ENCODE measurements around the gene EEF1B2. TPM values are rescaled to one million over a fixed set of nuclear protein-coding genes. Genes with fewer than 3 reads are reported as not detected.
"Not testable (repeated sequence)": the region's sequence is repeated elsewhere in the genome, so short reads cannot be mapped to it uniquely, and the experiment has no call there.

Gene EEF1B2
- total RNA-seq, 3 donors from 2014 or later, result 359 to 563 (median 425) TPM

DNA sequence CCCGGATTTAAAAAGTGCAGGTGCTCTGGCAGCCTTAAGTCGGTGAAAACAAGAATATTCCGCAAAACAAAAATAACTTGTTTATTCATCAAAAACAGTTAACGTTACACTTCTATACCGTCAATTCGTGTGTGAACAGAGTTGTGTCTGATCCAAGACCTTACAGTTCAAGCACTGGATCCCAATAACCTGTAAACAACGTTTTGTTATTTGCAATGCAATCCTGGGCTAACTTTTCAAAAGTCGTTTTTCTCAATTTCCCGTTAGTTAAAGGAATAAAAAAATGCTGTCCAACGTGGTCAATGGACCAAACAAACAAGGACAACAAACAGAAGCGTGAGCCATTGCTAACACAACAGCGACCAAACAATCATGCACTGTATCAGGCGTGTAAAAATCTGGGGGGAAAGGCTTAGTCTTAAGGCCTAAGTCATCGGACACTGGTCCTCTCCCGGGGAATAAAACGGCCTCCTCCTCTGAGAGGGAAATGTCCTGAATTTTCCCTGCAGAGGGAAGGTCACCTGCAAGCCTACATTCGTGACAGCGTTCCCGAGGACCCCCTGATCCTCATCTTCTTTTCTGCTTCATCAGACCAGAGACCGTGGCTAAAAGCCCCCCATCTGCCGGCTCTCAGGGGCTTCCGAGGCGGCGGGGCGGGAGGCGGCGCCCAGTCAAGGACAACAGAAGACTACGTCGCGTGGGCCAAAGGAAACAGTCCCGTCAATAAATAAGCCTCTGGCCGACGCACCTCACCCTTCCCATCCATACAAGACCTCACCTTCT is 941 bp upstream of the EEF1B2 start:
- peak overlapping the region; percentile 61 to 89 (median 75) for H3K4me3 ChIP-seq
- H3K9me3 ChIP-seq, result no peaks in the 10 kb centered on the region
- no peak for DNase-seq (ENCODE audit: low spot score in 2 of 2)
- H3K36me3 ChIP-seq, result no peaks in the 10 kb centered on the region
- intact Hi-C loops (cut with DNase I; ENCODE audit: low total_unique reads), result no loop called here
- H3K4me1 ChIP-seq, result peaks cover 0 to 6% of the 10 kb centered on the region in 2 donors
- peak overlapping the region; percentile 90 to 93 for H3K27ac ChIP-seq
- TF ChIP-seq POLR2A (IDR thresholded peaks at IDR 0.05), result no peak
- TF ChIP-seq, protein P1, sequence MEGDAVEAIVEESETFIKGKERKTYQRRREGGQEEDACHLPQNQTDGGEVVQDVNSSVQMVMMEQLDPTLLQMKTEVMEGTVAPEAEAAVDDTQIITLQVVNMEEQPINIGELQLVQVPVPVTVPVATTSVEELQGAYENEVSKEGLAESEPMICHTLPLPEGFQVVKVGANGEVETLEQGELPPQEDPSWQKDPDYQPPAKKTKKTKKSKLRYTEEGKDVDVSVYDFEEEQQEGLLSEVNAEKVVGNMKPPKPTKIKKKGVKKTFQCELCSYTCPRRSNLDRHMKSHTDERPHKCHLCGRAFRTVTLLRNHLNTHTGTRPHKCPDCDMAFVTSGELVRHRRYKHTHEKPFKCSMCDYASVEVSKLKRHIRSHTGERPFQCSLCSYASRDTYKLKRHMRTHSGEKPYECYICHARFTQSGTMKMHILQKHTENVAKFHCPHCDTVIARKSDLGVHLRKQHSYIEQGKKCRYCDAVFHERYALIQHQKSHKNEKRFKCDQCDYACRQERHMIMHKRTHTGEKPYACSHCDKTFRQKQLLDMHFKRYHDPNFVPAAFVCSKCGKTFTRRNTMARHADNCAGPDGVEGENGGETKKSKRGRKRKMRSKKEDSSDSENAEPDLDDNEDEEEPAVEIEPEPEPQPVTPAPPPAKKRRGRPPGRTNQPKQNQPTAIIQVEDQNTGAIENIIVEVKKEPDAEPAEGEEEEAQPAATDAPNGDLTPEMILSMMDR (IDR thresholded peaks at IDR 0.05), result peak in 1 of 3 donors; percentile 11
- no peaks in the 10 kb centered on the region for H3K27me3 ChIP-seq

DNA sequence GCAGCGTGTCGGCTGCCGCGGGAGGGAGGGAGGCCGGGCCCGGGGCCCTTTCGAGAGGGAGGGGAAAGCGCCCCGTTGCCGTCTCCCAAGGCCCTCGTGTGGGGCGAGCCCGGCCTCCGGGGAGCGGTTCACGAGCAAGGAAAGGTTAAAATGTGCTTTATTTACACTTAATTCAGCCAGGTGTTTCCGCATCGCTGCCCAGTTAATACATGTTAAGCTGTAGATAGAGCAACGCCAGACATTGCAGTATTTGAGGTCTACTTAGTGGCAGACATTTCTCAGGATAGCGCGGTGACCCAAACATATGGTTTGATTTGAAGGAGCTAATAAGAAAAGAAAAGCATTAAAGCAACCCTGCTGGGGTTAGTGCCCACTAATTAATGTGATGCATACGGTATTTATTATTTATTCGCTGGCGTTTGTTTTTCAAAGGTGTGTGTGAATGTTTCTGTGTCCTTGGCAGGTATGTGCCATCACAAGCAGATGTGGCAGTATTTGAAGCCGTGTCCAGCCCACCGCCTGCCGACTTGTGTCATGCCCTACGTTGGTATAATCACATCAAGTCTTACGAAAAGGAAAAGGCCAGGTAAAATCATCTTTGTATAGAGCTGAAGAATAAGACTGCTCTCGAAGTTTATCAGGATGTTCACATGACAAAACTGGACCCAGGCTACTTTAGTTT is 571 bp downstream of the EEF1B2 start:
- no peak for DNase-seq (ENCODE audit: low spot score in 2 of 2)
- Histone ChIP-seq H3K4me3 (peak overlapping the region; percentile 61 to 89 (median 75)), H3K36me3 (no peaks in the 10 kb centered on the region), H3K4me1 (peaks cover 0 to 6% of the 10 kb centered on the region in 2 donors), H3K27me3 (no peaks in the 10 kb centered on the region), H3K27ac (peak overlapping the region; percentile 90 to 93), H3K9me3 (no peaks in the 10 kb centered on the region)
- TF ChIP-seq, protein P1 (IDR thresholded peaks at IDR 0.05), result no peak
- TF ChIP-seq POLR2A (IDR thresholded peaks at IDR 0.05), result no peak
- no peak for TF ChIP-seq POLR2AphosphoS5 (IDR thresholded peaks at IDR 0.05)
- intact Hi-C loops (cut with DNase I; ENCODE audit: low total_unique reads), result no loop called here

DNA sequence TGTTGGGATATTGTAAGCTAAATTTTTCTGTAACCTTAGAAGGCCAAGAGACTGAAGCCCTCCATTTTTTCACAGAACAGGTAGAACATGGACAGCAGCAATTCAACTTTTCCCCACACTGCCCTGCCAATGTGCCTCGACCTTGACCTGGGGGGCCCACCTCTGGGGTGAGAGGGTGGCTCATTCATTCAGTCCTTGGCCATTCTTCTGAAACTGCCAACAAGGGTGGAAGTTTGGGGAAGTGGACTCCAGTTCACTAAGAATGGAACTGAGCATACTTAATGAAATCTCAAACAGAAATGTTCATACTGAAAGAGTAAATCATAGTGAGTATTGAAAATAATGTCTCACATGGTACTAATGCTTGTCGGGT is 1.1 kb downstream of the EEF1B2 start:
- H3K27me3 ChIP-seq, result no peaks in the 10 kb centered on the region
- peaks cover 0 to 6% of the 10 kb centered on the region in 2 donors for H3K4me1 ChIP-seq
- no peaks in the 10 kb centered on the region for H3K9me3 ChIP-seq
- intact Hi-C loops (cut with DNase I; ENCODE audit: low total_unique reads), result no loop called here
- H3K27ac ChIP-seq, result peak overlapping the region; percentile 90 to 93
- no peaks in the 10 kb centered on the region for H3K36me3 ChIP-seq
- TF ChIP-seq, protein P1 (IDR thresholded peaks at IDR 0.05), result no peak
- no peak for TF ChIP-seq POLR2A (IDR thresholded peaks at IDR 0.05)
- TF ChIP-seq POLR2AphosphoS5 (IDR thresholded peaks at IDR 0.05), result no peak
- DNase-seq (ENCODE audit: low spot score in 2 of 2), result no peak
- peak overlapping the region in 2 of 3 donors; percentile 61 to 89 for H3K4me3 ChIP-seq

DNA sequence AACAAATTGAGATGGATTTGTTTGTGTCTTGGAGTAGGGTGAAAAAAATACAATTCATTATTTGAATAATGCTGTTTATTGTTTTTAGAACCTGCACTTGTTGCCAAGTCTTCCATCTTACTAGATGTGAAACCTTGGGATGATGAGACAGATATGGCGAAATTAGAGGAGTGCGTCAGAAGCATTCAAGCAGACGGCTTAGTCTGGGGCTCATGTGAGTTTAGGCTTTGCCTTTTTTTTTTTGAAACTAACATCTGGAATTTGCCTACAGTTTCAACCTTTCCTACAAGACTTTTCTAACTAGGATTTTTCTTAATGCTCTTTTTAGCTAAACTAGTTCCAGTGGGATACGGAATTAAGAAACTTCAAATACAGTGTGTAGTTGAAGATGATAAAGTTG is 2.7 kb downstream of the EEF1B2 start:
- H3K4me1 ChIP-seq; DNase-seq (ENCODE audit: low spot score in 2 of 2); H3K27me3 ChIP-seq; H3K4me3 ChIP-seq; H3K27ac ChIP-seq; H3K36me3 ChIP-seq; intact Hi-C loops (cut with DNase I; ENCODE audit: low total_unique reads); H3K9me3 ChIP-seq: not testable (repeated sequence)

DNA sequence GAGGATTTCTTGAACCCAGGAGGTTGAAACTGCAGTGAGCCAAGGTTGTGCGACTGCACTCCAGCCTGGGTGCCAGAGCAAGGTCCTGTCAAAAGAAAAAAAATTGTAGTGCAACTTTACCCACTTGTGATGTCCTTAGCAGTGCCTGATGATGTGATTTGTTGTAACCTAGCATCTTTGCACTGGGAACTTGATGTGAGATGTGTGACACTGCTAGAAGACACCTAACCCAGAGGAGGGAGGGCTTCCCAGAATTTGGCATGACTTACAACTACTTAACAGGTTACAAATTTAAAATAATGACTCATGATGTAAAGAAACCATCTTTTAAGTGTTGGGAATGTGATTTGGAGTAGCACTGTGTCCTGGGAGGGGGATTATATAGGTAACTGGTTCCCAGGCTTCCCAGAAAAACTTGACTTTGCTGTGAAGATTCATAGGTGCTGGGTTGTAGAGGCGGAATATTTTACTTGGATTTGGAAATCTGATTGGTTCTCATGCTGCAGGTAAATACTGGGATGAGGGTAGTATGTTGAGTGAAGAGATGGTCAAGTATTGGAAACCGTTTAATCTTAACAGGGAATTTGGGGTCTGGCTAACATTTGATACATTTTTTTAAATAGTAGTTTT is 3.7 kb downstream of the EEF1B2 start:
- Histone ChIP-seq H3K27ac (no peak overlapping the region), H3K27me3 (no peaks in the 10 kb centered on the region), H3K4me1 (peaks cover 0 to 6% of the 10 kb centered on the region in 2 donors), H3K36me3 (no peaks in the 10 kb centered on the region), H3K9me3 (no peaks in the 10 kb centered on the region), H3K4me3 (no peak overlapping the region)
- TF ChIP-seq, protein P1 (IDR thresholded peaks at IDR 0.05), result no peak
- no peak for TF ChIP-seq POLR2AphosphoS5 (IDR thresholded peaks at IDR 0.05)
- TF ChIP-seq POLR2A (IDR thresholded peaks at IDR 0.05), result no peak
- intact Hi-C loops (cut with DNase I; ENCODE audit: low total_unique reads), result no loop called here
- DNase-seq (ENCODE audit: low spot score in 2 of 2), result no peak
